CD14-positive monocyte (primary cell): ENCODE results near the gene OR51G1. TPM values are rescaled to one million over a fixed set of nuclear protein-coding genes. Genes with fewer than 3 reads are reported as not detected.

Experiments
- DNase-seq, 3 donors: peaks; one replicate each; pipeline ENCODE4 v3.0.0-alpha.2; 2011 to 2022
- H2AFZ ChIP-seq: 2 replicates; pipeline ENCODE4 v1.6.0; 2012; ENCODE audit warnings: mild to moderate bottlenecking, low read depth, low read length, inconsistent platforms; ENCODE audit not compliant: insufficient read depth, poor library complexity, severe bottlenecking
- H3K27ac ChIP-seq, 2 donors: 1 replicate in 1 of 2; 2 replicates in 1 of 2; pipeline ENCODE4 v1.5.1; 2012 to 2013; ENCODE audit warnings: low read length in 2 of 2, control low read depth in 1 of 2, inconsistent platforms in 1 of 2, low read depth in 1 of 2, mild to moderate bottlenecking in 1 of 2
- H3K27me3 ChIP-seq, 2 donors: one replicate each; pipeline versions ENCODE4 v1.6.0 to v1.6.1; 2011 to 2013; ENCODE audit warnings: low read length in 2 of 2; ENCODE audit not compliant: control insufficient read depth in 2 of 2, insufficient read depth in 2 of 2
- H3K36me3 ChIP-seq, 2 donors: replicated peaks in 1 of 2; 1 replicate in 1 of 2; 2 replicates in 1 of 2; pipeline versions ENCODE4 v1.5.1 to v1.6.1; 2012 to 2013; ENCODE audit warnings: low read length in 2 of 2, control low read depth in 1 of 2, inconsistent platforms in 1 of 2, mild to moderate bottlenecking in 1 of 2; ENCODE audit not compliant: insufficient read depth in 2 of 2, control insufficient read depth in 1 of 2
- H3K4me1 ChIP-seq, 2 donors: 1 replicate in 1 of 2; 2 replicates in 1 of 2; pipeline versions ENCODE4 v1.5.1 to v1.6.1; 2012 to 2013; ENCODE audit warnings: low read length in 2 of 2, control low read depth in 1 of 2, inconsistent platforms in 1 of 2, mild to moderate bottlenecking in 1 of 2, moderate library complexity in 1 of 2; ENCODE audit not compliant: insufficient read depth in 2 of 2, control insufficient read depth in 1 of 2
- H3K4me2 ChIP-seq: replicated peaks from 2 replicates; pipeline ENCODE3; 2012; ENCODE audit warnings: low read length, moderate library complexity, mild to moderate bottlenecking; ENCODE audit not compliant: poor library complexity, severe bottlenecking; ENCODE audit errors: extremely low read depth
- H3K4me3 ChIP-seq, 3 experiments: fragments of 200-600 bp in 1 of 3; sonication (generic) in 1 of 3; replicated peaks in 1 of 3; 1 replicate in 2 of 3; 2 replicates in 1 of 3; pipeline ENCODE4 v1.5.1; 2011 to 2013; ENCODE audit warnings: low read length in 3 of 3, mild to moderate bottlenecking in 3 of 3, control low read depth in 2 of 3, low read depth in 2 of 3, inconsistent platforms in 1 of 3, moderate library complexity in 1 of 3
- H3K79me2 ChIP-seq: 2 replicates; pipeline ENCODE4 v1.6.0; 2012; ENCODE audit warnings: mild to moderate bottlenecking, control low read depth, inconsistent platforms, low read length, moderate library complexity; ENCODE audit not compliant: insufficient read depth
- H3K9ac ChIP-seq: 2 replicates; pipeline ENCODE4 v1.6.0; 2017; ENCODE audit warnings: low read length, mild to moderate bottlenecking; ENCODE audit not compliant: insufficient read depth, poor library complexity, severe bottlenecking
- H3K9me3 ChIP-seq, 2 donors: replicated peaks in 1 of 2; 1 replicate in 1 of 2; 2 replicates in 1 of 2; pipeline versions ENCODE4 v1.5.1 to v1.6.1; 2012 to 2013; ENCODE audit warnings: low read length in 2 of 2, control low read depth in 1 of 2; ENCODE audit not compliant: control insufficient read depth in 1 of 2, insufficient read depth in 1 of 2
- H4K20me1 ChIP-seq: 2 replicates; pipeline ENCODE4 v1.6.0; 2012; ENCODE audit warnings: mild to moderate bottlenecking, low read length, control low read depth, moderate library complexity; ENCODE audit not compliant: insufficient read depth
- H3K27ac Mint-ChIP-seq, 7 donors: one replicate each; pipeline ENCODE4 v1.8.0; 2020; ENCODE audit warnings: mild to moderate bottlenecking in 7 of 7, mixed read lengths in 7 of 7, moderate library complexity in 6 of 7, inconsistent platforms in 2 of 7
- H3K27me3 Mint-ChIP-seq, 3 donors: one replicate each; pipeline ENCODE4 v1.8.0; 2021 to 2022; ENCODE audit warnings: low read depth in 3 of 3, mild to moderate bottlenecking in 3 of 3, mixed read lengths in 3 of 3, moderate library complexity in 3 of 3, inconsistent platforms in 1 of 3
- H3K36me3 Mint-ChIP-seq, 2 donors: one replicate each; pipeline ENCODE4 v1.8.0; 2020; ENCODE audit warnings: mixed read lengths in 2 of 2, inconsistent platforms in 1 of 2, mild to moderate bottlenecking in 1 of 2
- H3K4me1 Mint-ChIP-seq: one replicate; pipeline ENCODE4 v1.8.0; 2020; ENCODE audit warnings: mild to moderate bottlenecking, mixed read lengths
- H3K4me3 Mint-ChIP-seq, 2 donors: one replicate each; pipeline ENCODE4 v1.8.0; 2020; ENCODE audit warnings: mild to moderate bottlenecking in 2 of 2, mixed read lengths in 2 of 2, moderate library complexity in 1 of 2
- H3K9me3 Mint-ChIP-seq, 7 donors: one replicate each; pipeline ENCODE4 v1.8.0; 2020 to 2022; ENCODE audit warnings: mixed read lengths in 7 of 7, mild to moderate bottlenecking in 6 of 7, moderate library complexity in 6 of 7, inconsistent platforms in 2 of 7
- CTCF ChIP-seq: fragments of 200-600 bp; IDR thresholded peaks from one replicate; pipeline ENCODE4 v1.8.0; 2022; ENCODE audit warnings: antibody characterized with exemption, mild to moderate bottlenecking
- WGBS: methylation state at CpG from one replicate; pipeline ENCODE4 v1.1.5; 2013; ENCODE audit warnings: missing lambda C conversion rate; ENCODE audit not compliant: insufficient coverage; 5-methylcytosine and 5-hydroxymethylcytosine counted together
- intact Hi-C, 2 donors: fragments of 100-400 bp; cut with micrococcal nuclease; formaldehyde crosslinking; loops; one replicate each; pipeline versions ENCODE4 v1.15.0 to v1.15.1; 2023
- polyA plus RNA-seq, 3 donors: library from polyadenylated mRNA; depleted of rRNA in 1 of 3; unstranded in 2 of 3; stranded (reverse) in 1 of 3; fragments of 300-500 nt in 2 of 3; fragments of >200 nt in 1 of 3; fragmentation: Illumina TruSeq in 2 of 3; gene quantifications; 1 replicate in 2 of 3; 2 replicates in 1 of 3; pipeline ENCODE4 v1.2.3, GENCODE V29; 2012 to 2021

OR51G1 gene
- polyA plus RNA-seq, 3 donors = not detected

GRCh38 chr11:4903484-4903883 lies 20.7 kb downstream of the OR51G1 start, which contains the start of gene OR51A7:
OR51A7 (plus strand) TSS chr11:4903783; CDS start chr11:4907370, 3,587 bp downstream.
- TF ChIP-seq CTCF = no peak
- Histone ChIP-seq H3K27ac (no peak within 1 kb of the TSS), H3K4me3 (no peak within 1 kb of the TSS), H3K36me3 (no peaks in the 10 kb centered on the region), H3K9me3 (no peaks in the 10 kb centered on the region), H3K4me2 (no peak within 1 kb of the TSS), H3K4me1 (no peaks in the 10 kb centered on the region), H2AFZ (no peak within 1 kb of the TSS), H4K20me1 (no peaks in the 10 kb centered on the region), H3K79me2 (no peaks in the 10 kb centered on the region), H3K27me3 (no peaks in the 10 kb centered on the region), H3K9ac (no peak within 1 kb of the TSS)
- H3K27me3 Mint-ChIP-seq = no peaks in the 10 kb centered on the region
- H3K9me3 Mint-ChIP-seq = peaks cover 0 to 3% (median 0%) of the 10 kb centered on the region in 7 donors
- intact Hi-C loops = no loop called here
- no peak within 1 kb of the TSS for H3K27ac Mint-ChIP-seq
- H3K4me1 Mint-ChIP-seq = no peaks in the 10 kb centered on the region
- no peak for DNase-seq
- H3K4me3 Mint-ChIP-seq = no peak within 1 kb of the TSS
- no peaks in the 10 kb centered on the region for H3K36me3 Mint-ChIP-seq

- no peaks in the 10 kb centered on the region for H4K20me1 ChIP-seq
- no peak overlapping the region for H3K4me2 ChIP-seq
- no peak for DNase-seq
- no peak overlapping the region for H3K4me3 ChIP-seq
- no peak overlapping the region for H3K9ac ChIP-seq
- H3K27me3 Mint-ChIP-seq = peaks cover 0 to 2% (median 0%) of the 10 kb centered on the region in 3 donors
- H3K27me3 ChIP-seq = no peaks in the 10 kb centered on the region
- H3K27ac ChIP-seq = no peak overlapping the region
- H3K9me3 Mint-ChIP-seq = peaks cover 0 to 7% (median 0%) of the 10 kb centered on the region in 7 donors
- H3K36me3 Mint-ChIP-seq = no peaks in the 10 kb centered on the region
- no peak for TF ChIP-seq CTCF
- H3K79me2 ChIP-seq = no peaks in the 10 kb centered on the region
- no peaks in the 10 kb centered on the region for H3K4me1 ChIP-seq
- H3K27ac Mint-ChIP-seq = no peak overlapping the region
- intact Hi-C loops = no loop called here
- no CpG with 5 or more reads among the region's 1 CpG for WGBS
- no peak overlapping the region for H3K4me3 Mint-ChIP-seq
- H3K4me1 Mint-ChIP-seq = no peaks in the 10 kb centered on the region
- no peaks in the 10 kb centered on the region for H3K36me3 ChIP-seq
- H3K9me3 ChIP-seq = no peaks in the 10 kb centered on the region
- no peak overlapping the region for H2AFZ ChIP-seq
These were observed 32.0 kb downstream of the OR51G1 start for GRCh38 chr11:4891996-4892640.
